Testis (tissue), 3 donors: ENCODE data around the gene IMMP2L. TPM values are rescaled to one million over a fixed set of nuclear protein-coding genes. Genes with fewer than 3 reads are reported as not detected.

Experiments
- DNase-seq: peaks from one replicate; pipeline ENCODE4 v3.0.0-alpha.2; 2019
- H3K27ac ChIP-seq, 2 donors: fragments of 200-600 bp; sonication (generic); one replicate each; pipeline ENCODE4 v1.5.1; 2019
- H3K27me3 ChIP-seq: fragments of 200-600 bp; sonication (generic); one replicate; pipeline ENCODE4 v1.5.1; 2019
- H3K36me3 ChIP-seq: fragments of 200-600 bp; sonication (generic); one replicate; pipeline ENCODE4 v1.5.1; 2017; ENCODE audit warnings: low read depth; ENCODE audit errors: missing control alignments
- H3K4me1 ChIP-seq: fragments of 200-600 bp; sonication (generic); one replicate; pipeline ENCODE4 v1.5.1; 2019
- H3K4me3 ChIP-seq, 2 donors: fragments of 200-600 bp; sonication (generic); one replicate each; pipeline ENCODE4 v1.5.1; 2017 to 2019
- H3K9me3 ChIP-seq: fragments of 200-600 bp; sonication (generic); one replicate; pipeline ENCODE4 v1.5.1; 2017
- CTCF ChIP-seq, 3 experiments: fragments of 450-650 bp in 2 of 3; fragments of 200-600 bp in 1 of 3; sonication (generic) in 1 of 3; IDR thresholded peaks; one replicate each; pipeline ENCODE4 v1.5.1; 2016 to 2019; ENCODE audit warnings: antibody characterized with exemption in 3 of 3, mild to moderate bottlenecking in 2 of 3, moderate library complexity in 1 of 3
- POLR2A ChIP-seq: fragments of 450-650 bp; IDR thresholded peaks from one replicate; pipeline ENCODE4 v1.6.1; 2017; ENCODE audit warnings: antibody characterized with exemption, mild to moderate bottlenecking, moderate library complexity
- WGBS, 2 donors: methylation state at CpG; one replicate each; pipeline ENCODE4 v1.1.5; 2018; 5-methylcytosine and 5-hydroxymethylcytosine counted together
- intact Hi-C: fragments of 100-400 bp; cut with DNase I; formaldehyde crosslinking; loops from one replicate; pipeline ENCODE4 v1.15.1; 2023; ENCODE audit warnings: low total_unique reads
- polyA plus RNA-seq: library from polyadenylated mRNA; stranded (reverse); fragments of 350-450 nt; fragmentation: Illumina TruSeq; extraction: RNeasy Lipid Tissue Mini Kit (QIAGEN cat#74804); gene quantifications from one replicate; pipeline ENCODE4 v1.2.3, GENCODE V29; 2014; ENCODE audit warnings: low read depth, low replicate concordance; ENCODE audit not compliant: insufficient read depth
- total RNA-seq, 2 donors: library from RNA; depleted of rRNA; stranded (reverse); fragments of >200 nt; gene quantifications; one replicate each; pipeline ENCODE4 v1.2.3, GENCODE V29; 2016

IMMP2L gene
- total and polyA plus RNA-seq, 3 donors from 2014 or later: 10.7 to 12.4 (median 11.2) TPM

GRCh38 chr7:111346219-111346618 is 216.1 kb downstream of the IMMP2L start:
- H3K4me1 ChIP-seq: peaks cover 4% of the 10 kb centered on the region
- no peaks in the 10 kb centered on the region for H3K9me3 ChIP-seq
- H3K27ac ChIP-seq: no peak overlapping the region
- no peak for DNase-seq
- H3K36me3 ChIP-seq: no peaks in the 10 kb centered on the region
- intact Hi-C loops: no loop called here
- TF ChIP-seq POLR2A (no peak), CTCF (IDR thresholded peaks at IDR 0.05) (no peak)
- no peak overlapping the region for H3K4me3 ChIP-seq
- H3K27me3 ChIP-seq: no peaks in the 10 kb centered on the region

GRCh38 chr7:111343017-111343416 is 219.3 kb downstream of the IMMP2L start:
- Histone ChIP-seq H3K4me1 (no peaks in the 10 kb centered on the region), H3K9me3 (no peaks in the 10 kb centered on the region), H3K36me3 (no peaks in the 10 kb centered on the region), H3K27me3 (no peaks in the 10 kb centered on the region), H3K27ac (no peak overlapping the region), H3K4me3 (no peak overlapping the region)
- no peak for DNase-seq
- TF ChIP-seq POLR2A (no peak), CTCF (IDR thresholded peaks at IDR 0.05) (no peak)
- intact Hi-C loops: no loop called here

DNA sequence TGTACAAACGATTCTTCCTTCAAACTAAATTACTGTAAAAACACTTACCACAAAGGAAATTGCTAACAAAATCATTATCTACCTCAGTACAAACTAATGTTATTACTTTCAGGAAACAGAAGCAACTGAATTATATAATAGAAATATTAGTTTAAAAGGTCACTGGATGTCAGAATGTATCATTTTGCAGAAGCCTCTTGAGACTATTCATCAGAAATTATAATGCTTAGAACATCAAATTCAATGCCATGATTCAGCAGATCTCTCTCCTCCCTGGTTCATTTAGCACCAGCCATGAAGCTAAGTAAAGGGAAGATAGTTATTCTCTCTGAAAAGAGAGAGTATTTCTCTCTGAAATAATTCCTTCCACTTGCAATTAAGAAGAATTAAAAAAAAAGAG is 223.3 kb downstream of the IMMP2L start:
- no peak for DNase-seq
- Histone ChIP-seq H3K36me3 (no peaks in the 10 kb centered on the region), H3K9me3 (no peaks in the 10 kb centered on the region), H3K27ac (no peak overlapping the region), H3K27me3 (no peaks in the 10 kb centered on the region), H3K4me3 (no peak overlapping the region), H3K4me1 (no peaks in the 10 kb centered on the region)
- TF ChIP-seq CTCF (IDR thresholded peaks at IDR 0.05): no peak
- TF ChIP-seq POLR2A: no peak
- WGBS, 2 donors: 42 to 47% methylated on average over 1 of the region's 1 CpG
- intact Hi-C loops: no loop called here

- DNase-seq: no peak
- no peak overlapping the region for H3K4me3 ChIP-seq
- H3K9me3 ChIP-seq: no peaks in the 10 kb centered on the region
- TF ChIP-seq POLR2A: no peak
- no peak for TF ChIP-seq CTCF (IDR thresholded peaks at IDR 0.05)
- no peak overlapping the region for H3K27ac ChIP-seq
- WGBS, 2 donors: 96 to 98% methylated on average over 1 of the region's 1 CpG
- intact Hi-C loops: no loop called here
- no peaks in the 10 kb centered on the region for H3K36me3 ChIP-seq
- no peaks in the 10 kb centered on the region for H3K27me3 ChIP-seq
- no peaks in the 10 kb centered on the region for H3K4me1 ChIP-seq
These were observed 229.3 kb downstream of the IMMP2L start for GRCh38 chr7:111333010-111333409.

- Histone ChIP-seq H3K4me3 (no peak overlapping the region), H3K9me3 (no peaks in the 10 kb centered on the region), H3K4me1 (no peaks in the 10 kb centered on the region), H3K27me3 (no peaks in the 10 kb centered on the region), H3K27ac (no peak overlapping the region), H3K36me3 (no peaks in the 10 kb centered on the region)
- TF ChIP-seq CTCF (IDR thresholded peaks at IDR 0.05): no peak
- no peak for TF ChIP-seq POLR2A
- 88 to 96% methylated on average over 1 of the region's 1 CpG for WGBS, 2 donors
- DNase-seq: no peak
- intact Hi-C loops: no loop called here
These were observed 232.1 kb downstream of the IMMP2L start for GRCh38 chr7:111330235-111330523.
